Sigmoid colon (tissue), 4 donors: ENCODE results near the gene RNF166.

Experiments used
- CTCF ChIP-seq, 4 experiments: fragments of 450-650 bp in 3 of 4; fragments of 200-600 bp in 1 of 4; IDR thresholded peaks; one replicate each; pipeline ENCODE4 v1.5.1; 2016 to 2019; ENCODE audit warnings: antibody characterized with exemption in 4 of 4, mild to moderate bottlenecking in 3 of 4, moderate library complexity in 2 of 4
- POLR2A ChIP-seq, 2 donors: fragments of 450-650 bp; IDR thresholded peaks; one replicate each; pipeline ENCODE4 v1.6.1; 2016; ENCODE audit warnings: antibody characterized with exemption in 2 of 2, mild to moderate bottlenecking in 2 of 2, moderate library complexity in 2 of 2
- POLR2AphosphoS5 ChIP-seq, 4 donors: sonication (generic); formaldehyde crosslinking; IDR thresholded peaks; one replicate each; pipeline ENCODE4 v1.6.1; 2017; ENCODE audit warnings: antibody characterized with exemption in 4 of 4

- TF ChIP-seq CTCF (IDR thresholded peaks at IDR 0.05) (no peak), POLR2AphosphoS5 (IDR thresholded peaks at IDR 0.05) (no peak), POLR2A (IDR thresholded peaks at IDR 0.05) (no peak)
Observed at GRCh38 chr16:88651989-88652761, 54.0 kb downstream of the RNF166 start.
